G401 (cell line): ENCODE data around the gene LEFTY2. TPM values are rescaled to one million over a fixed set of nuclear protein-coding genes. Genes with fewer than 3 reads are reported as not detected.
"Not testable (repeated sequence)": the region's sequence is repeated elsewhere in the genome, so short reads cannot be mapped to it uniquely, and the experiment has no call there.

ENCODE experiments used
- DNase-seq: peaks from one replicate; pipeline ENCODE4 v3.0.0-alpha.2; 2015; ENCODE audit warnings: low spot score
- in situ Hi-C: cut with HindIII; loops from 2 replicates; pipeline ENCODE4 v1.10.0; 2016; ENCODE audit warnings: low sequenced_read_pairs, mixed read lengths
- total RNA-seq: library from RNA; depleted of rRNA; stranded (reverse); fragments of >200 nt; shearing (Covaris generic); gene quantifications from 2 replicates; pipeline ENCODE4 v1.2.3, GENCODE V29; 2014

The LEFTY2 gene
- total RNA-seq, 1 experiment from 2014 or later = not detected

GRCh38 chr1:225958041-225958440, 17.0 kb upstream of the LEFTY2 start:
- in situ Hi-C loops = no loop called here

GRCh38 chr1:225954753-225955152, 13.7 kb upstream of the LEFTY2 start:
- DNase-seq = no peak
- in situ Hi-C loops = no loop called here

More at GRCh38 chr1:225958041-225958440, 17.0 kb upstream of the LEFTY2 start:
- no peak for DNase-seq

- no peak for DNase-seq
- in situ Hi-C loops = no loop called here
These were observed 12.3 kb upstream of the LEFTY2 start for GRCh38 chr1:225953315-225953714.

- in situ Hi-C loops = no loop called here
- no peak for DNase-seq
These were observed 10.0 kb upstream of the LEFTY2 start for GRCh38 chr1:225950905-225951497.

GRCh38 chr1:225949041-225949440, 8.0 kb upstream of the LEFTY2 start:
- no peak for DNase-seq
- in situ Hi-C loops = no loop called here

GRCh38 chr1:225946803-225947202, 5.8 kb upstream of the LEFTY2 start:
- in situ Hi-C loops = no loop called here
- no peak for DNase-seq

- DNase-seq = no peak
- in situ Hi-C loops = no loop called here
These were observed 5.1 kb upstream of the LEFTY2 start for GRCh38 chr1:225946082-225946620.

GRCh38 chr1:225945564-225945963, 4.5 kb upstream of the LEFTY2 start:
- DNase-seq = no peak
- in situ Hi-C loops = no loop called here

- in situ Hi-C loops = no loop called here
- no peak for DNase-seq
These were observed 3.9 kb upstream of the LEFTY2 start for GRCh38 chr1:225944951-225945350.

GRCh38 chr1:225944387-225944786, 3.4 kb upstream of the LEFTY2 start:
- no peak for DNase-seq
- in situ Hi-C loops = no loop called here

- DNase-seq = no peak
- in situ Hi-C loops = no loop called here
These were observed 2.6 kb upstream of the LEFTY2 start for GRCh38 chr1:225943582-225943981.

GRCh38 chr1:225942574-225942973, 1.6 kb upstream of the LEFTY2 start:
- in situ Hi-C loops = no loop called here
- no peak for DNase-seq

- in situ Hi-C loops = no loop called here
- no peak for DNase-seq
These were observed 862 bp upstream of the LEFTY2 start for GRCh38 chr1:225941942-225942222.

- in situ Hi-C loops = no loop called here
- no peak for DNase-seq
These were observed 452 bp downstream of the LEFTY2 start for GRCh38 chr1:225940385-225941151.

- DNase-seq, in situ Hi-C loops: not testable (repeated sequence)
These were observed 1.1 kb downstream of the LEFTY2 start for GRCh38 chr1:225939939-225940310.

GRCh38 chr1:225939097-225939938, 1.7 kb downstream of the LEFTY2 start:
- DNase-seq, in situ Hi-C loops: not testable (repeated sequence)

- DNase-seq = no peak
- in situ Hi-C loops = no loop called here
These were observed 3.7 kb downstream of the LEFTY2 start for GRCh38 chr1:225937048-225937968.

- in situ Hi-C loops = no loop called here
These were observed 4.5 kb downstream of the LEFTY2 start for GRCh38 chr1:225936523-225936922.

GRCh38 chr1:225936086-225936485, 4.9 kb downstream of the LEFTY2 start:
- in situ Hi-C loops, DNase-seq: not testable (repeated sequence)

More at GRCh38 chr1:225936523-225936922, 4.5 kb downstream of the LEFTY2 start:
- no peak for DNase-seq
